PC-9 (cell line): ENCODE results near the gene SPATA2. TPM values are rescaled to one million over a fixed set of nuclear protein-coding genes. Genes with fewer than 3 reads are reported as not detected.

Experiments used
- BruUV-seq: library from RNA; stranded (reverse); fragments of 400-500 nt; replicated peaks from 2 replicates; lab custom pipeline; 2021; lab: Mats Ljungman, UMichigan
- CTCF ChIA-PET: fragments of 300-600 bp; sonication (Branson Sonifier 250); formaldehyde crosslinking; loops from one replicate; lab custom pipeline; 2022; ENCODE audit warnings: antibody characterized with exemption; lab: Charles Lee
- POLR2A ChIA-PET: fragments of 300-600 bp; sonication (Branson Sonifier 250); formaldehyde crosslinking; loops from one replicate; lab custom pipeline; 2022; ENCODE audit warnings: antibody characterized with exemption; ENCODE audit not compliant: unreplicated experiment; lab: Charles Lee
- DNase-seq, 2 experiments: peaks; one replicate each; pipeline versions ENCODE4 v3.0.0 to v3.0.0-alpha.2; 2015 to 2022; ENCODE audit warnings: mixed read lengths in 1 of 2
- H2AFZ ChIP-seq: fragments of 200-600 bp; sonication (generic); 2 replicates; pipeline ENCODE4 v1.8.1; 2017; ENCODE audit warnings: antibody characterized with exemption
- H3F3A ChIP-seq: fragments of 200-600 bp; sonication (generic); 2 replicates; pipeline ENCODE4 v1.8.1; 2017; ENCODE audit warnings: antibody characterized with exemption, mild to moderate bottlenecking, low read depth; ENCODE audit not compliant: insufficient read depth
- H3K27ac ChIP-seq: fragments of 200-600 bp; sonication (generic); 2 replicates; pipeline ENCODE4 v1.6.1; 2016; ENCODE audit warnings: mixed run types
- H3K27me3 ChIP-seq: fragments of 200-600 bp; sonication (generic); 2 replicates; pipeline ENCODE4 v1.6.1; 2016; ENCODE audit warnings: low read depth, mixed run types; ENCODE audit not compliant: insufficient read depth
- H3K36me3 ChIP-seq: fragments of 200-600 bp; sonication (generic); 2 replicates; pipeline ENCODE4 v1.6.1; 2016; ENCODE audit warnings: low read depth, mixed run types
- H3K4me1 ChIP-seq: fragments of 200-600 bp; sonication (generic); replicated peaks from 2 replicates; pipeline ENCODE4 v1.6.1; 2016; ENCODE audit warnings: mixed run types; ENCODE audit not compliant: insufficient read depth
- H3K4me2 ChIP-seq: fragments of 200-600 bp; sonication (generic); 2 replicates; pipeline ENCODE4 v1.6.1; 2017; ENCODE audit warnings: mixed run types
- H3K4me3 ChIP-seq: fragments of 200-600 bp; sonication (generic); 2 replicates; pipeline ENCODE4 v1.6.1; 2016; ENCODE audit warnings: mixed run types
- H3K79me2 ChIP-seq: fragments of 200-600 bp; sonication (generic); 2 replicates; pipeline ENCODE4 v1.6.1; 2017; ENCODE audit warnings: low read depth, mixed run types
- H3K9me2 ChIP-seq: fragments of 200-600 bp; sonication (generic); 2 replicates; pipeline ENCODE4 v1.8.1; 2017; ENCODE audit warnings: mild to moderate bottlenecking; ENCODE audit not compliant: insufficient read depth
- H3K9me3 ChIP-seq: fragments of 200-600 bp; sonication (generic); 2 replicates; pipeline ENCODE4 v1.8.1; 2016; ENCODE audit warnings: low read depth; ENCODE audit not compliant: insufficient read depth
- H4K20me1 ChIP-seq: fragments of 200-600 bp; sonication (generic); 2 replicates; pipeline ENCODE4 v1.8.1; 2017; ENCODE audit not compliant: insufficient read depth
- CTCF ChIP-seq: fragments of 200-600 bp; sonication (generic); conservative IDR thresholded peaks from 2 replicates; pipeline ENCODE4 v1.6.1; 2017; ENCODE audit warnings: mixed run types, antibody characterized with exemption, mild to moderate bottlenecking, moderate library complexity
- EZH2 ChIP-seq: fragments of 200-600 bp; sonication (generic); IDR thresholded peaks from 2 replicates; pipeline ENCODE4 v1.8.0; 2017; ENCODE audit warnings: antibody characterized with exemption, low read depth
- intact Hi-C: fragments of 100-400 bp; cut with micrococcal nuclease; formaldehyde crosslinking; loops from one replicate; pipeline ENCODE4 v1.10.0; 2022; ENCODE audit not compliant: unreplicated experiment
- total RNA-seq: library from RNA; stranded (reverse); gene quantifications from 2 replicates; pipeline ENCODE4 v1.2.3, GENCODE V29; 2021

The SPATA2 gene
- total RNA-seq, 1 experiment from 2014 or later, result 10.9 TPM

GRCh38 chr20:49913399-49914047 lies 1.8 kb downstream of the SPATA2 start:
- Histone ChIP-seq H3K27ac (no peak overlapping the region), H3K4me3 (peak overlapping the region; percentile 90; the same call in 1 of the 2 replicates), H3F3A (peaks cover 31% of the 10 kb centered on the region), H3K27me3 (no peaks in the 10 kb centered on the region), H4K20me1 (peaks cover 45% of the 10 kb centered on the region), H3K79me2 (peaks cover 57% of the 10 kb centered on the region), H2AFZ (no peak overlapping the region), H3K4me2 (peak overlapping the region; percentile 86), H3K36me3 (peaks cover 14% of the 10 kb centered on the region; the same call in 1 of the 2 replicates), H3K9me3 (no peaks in the 10 kb centered on the region), H3K9me2 (no peaks in the 10 kb centered on the region), H3K4me1 (peaks cover 32% of the 10 kb centered on the region)
- CTCF ChIA-PET, result interaction anchor here (0.6 kb wide), 2 partner anchors 12 to 18 kb away, joined by 7 to 9 read pairs; no protein-coding TSS in a partner anchor
- DNase-seq, result no peak
- intact Hi-C loops, result no loop called here
- POLR2A ChIA-PET, result no interaction called here
- no peak for TF ChIP-seq EZH2
- TF ChIP-seq CTCF, result no peak
- TSS peak; percentile 31 for BruUV-seq

GRCh38 chr20:49910340-49910706 lies 5.0 kb downstream of the SPATA2 start:
- Histone ChIP-seq H3K36me3 (peaks cover 36% of the 10 kb centered on the region), H3K4me1 (peaks cover 16% of the 10 kb centered on the region), H3K27me3 (no peaks in the 10 kb centered on the region), H3K9me3 (no peaks in the 10 kb centered on the region), H3F3A (no peaks in the 10 kb centered on the region; the same call in 1 of the 2 replicates), H2AFZ (no peak overlapping the region), H3K27ac (no peak overlapping the region), H3K9me2 (no peaks in the 10 kb centered on the region), H3K4me3 (no peak overlapping the region), H3K79me2 (peaks cover 57% of the 10 kb centered on the region), H4K20me1 (peaks cover 51% of the 10 kb centered on the region), H3K4me2 (no peak overlapping the region)
- DNase-seq, result no peak
- ChIA-PET POLR2A (no interaction called here), CTCF (interaction anchor here (0.7 kb wide), 1 partner anchor 427 kb away, joined by 3 read pairs; no protein-coding TSS in a partner anchor)
- BruUV-seq, result no TSS peak
- TF ChIP-seq CTCF (no peak), EZH2 (no peak)
- intact Hi-C loops, result no loop called here

DNA sequence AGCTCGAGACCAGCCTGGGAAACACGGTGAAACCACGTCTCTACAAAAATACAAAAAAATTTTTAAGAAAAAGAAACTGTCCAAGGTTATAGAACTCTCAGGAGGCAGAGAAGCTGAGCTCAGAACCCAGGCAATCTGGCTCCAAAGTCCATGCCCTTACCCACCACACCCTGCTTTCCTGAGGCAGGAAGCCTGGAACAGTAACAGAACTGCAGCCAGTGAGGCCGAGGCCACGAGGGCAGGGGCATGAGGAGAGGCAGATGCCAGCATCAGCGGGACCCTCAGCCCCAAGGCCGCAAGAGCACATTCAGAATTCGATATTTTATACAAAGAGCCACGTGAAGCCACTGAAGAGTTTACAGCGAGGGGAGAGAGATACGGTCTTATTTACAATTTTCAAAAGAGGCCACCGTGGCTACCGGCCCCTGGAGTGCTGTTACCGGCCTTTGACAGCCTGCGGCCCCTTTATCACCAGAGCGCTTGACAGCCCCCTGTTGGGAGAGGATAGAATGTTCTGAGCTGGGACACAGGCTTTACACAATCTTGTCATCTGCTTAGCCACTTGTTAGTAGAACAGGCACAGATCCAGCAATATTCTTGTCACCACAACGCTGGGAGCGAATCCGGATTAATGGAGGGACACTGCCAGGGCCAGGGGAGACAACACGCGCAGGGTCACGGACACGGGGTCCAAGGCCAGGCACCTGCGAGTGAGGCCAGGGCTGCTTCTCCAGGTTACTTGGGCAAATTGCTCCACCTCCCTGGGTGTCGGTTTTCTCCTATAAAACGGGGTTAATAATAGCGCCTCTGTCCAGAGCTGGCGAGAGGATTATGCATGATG lies 5.6 kb downstream of the SPATA2 start:
- POLR2A ChIA-PET, result no interaction called here

More for the DNA sequence above, 5.6 kb downstream of the SPATA2 start:
- Histone ChIP-seq H3K4me2 (no peak overlapping the region), H3K4me1 (peaks cover 16% of the 10 kb centered on the region), H3K27ac (no peak overlapping the region), H3K36me3 (peaks cover 40% of the 10 kb centered on the region), H3K4me3 (no peak overlapping the region), H3F3A (no peaks in the 10 kb centered on the region; the same call in 1 of the 2 replicates), H2AFZ (no peak overlapping the region), H3K79me2 (peaks cover 55% of the 10 kb centered on the region), H4K20me1 (peaks cover 51% of the 10 kb centered on the region), H3K27me3 (no peaks in the 10 kb centered on the region), H3K9me3 (no peaks in the 10 kb centered on the region), H3K9me2 (no peaks in the 10 kb centered on the region)
- CTCF ChIA-PET, result no interaction called here
- TF ChIP-seq CTCF, result no peak; the same call in 1 of the 2 replicates
- no peak for TF ChIP-seq EZH2
- intact Hi-C loops, result no loop called here
- no peak for DNase-seq
- BruUV-seq, result no TSS peak
